MCF 10A (cell line): ENCODE results near the gene SUN2. TPM values are rescaled to one million over a fixed set of nuclear protein-coding genes. Genes with fewer than 3 reads are reported as not detected.

ENCODE experiments used
- BruUV-seq: library from RNA; stranded (reverse); fragments of 400-500 nt; replicated peaks from 2 replicates; lab custom pipeline; 2021; lab: Mats Ljungman, UMichigan
- CTCF ChIA-PET: fragments of 300-600 bp; sonication (Branson Sonifier 250); formaldehyde crosslinking; extraction: SDS; loops from one replicate; lab custom pipeline; 2021; ENCODE audit warnings: antibody characterized with exemption, inconsistent platforms; lab: Yijun Ruan, JAX
- POLR2A ChIA-PET: fragments of 300-600, 350-650 bp; sonication (Branson Sonifier 250); formaldehyde crosslinking; extraction: SDS; loops from one replicate; lab custom pipeline; 2020; ENCODE audit warnings: antibody characterized with exemption, inconsistent platforms; lab: Yijun Ruan, JAX
- DNase-seq: peaks from one replicate; pipeline ENCODE4 v3.0.0-alpha.2; 2018; ENCODE audit not compliant: unreplicated experiment
- H3K27ac Mint-ChIP-seq: one replicate; pipeline ENCODE4 v1.8.0; 2022; ENCODE audit warnings: mild to moderate bottlenecking, low read depth, mixed read lengths; ENCODE audit not compliant: unreplicated experiment
- H3K27me3 Mint-ChIP-seq: one replicate; pipeline ENCODE4 v1.8.0; 2022; ENCODE audit warnings: mixed read lengths; ENCODE audit not compliant: insufficient read depth, unreplicated experiment
- H3K36me3 Mint-ChIP-seq: one replicate; pipeline ENCODE4 v1.8.0; 2022; ENCODE audit warnings: mild to moderate bottlenecking, moderate library complexity, mixed read lengths; ENCODE audit not compliant: insufficient read depth, unreplicated experiment
- H3K4me1 Mint-ChIP-seq: one replicate; pipeline ENCODE4 v1.8.0; 2022; ENCODE audit warnings: mixed read lengths; ENCODE audit not compliant: insufficient read depth, unreplicated experiment
- H3K4me3 Mint-ChIP-seq: one replicate; pipeline ENCODE4 v1.8.0; 2022; ENCODE audit warnings: mild to moderate bottlenecking, moderate library complexity, mixed read lengths; ENCODE audit not compliant: unreplicated experiment
- H3K9me3 Mint-ChIP-seq: one replicate; pipeline ENCODE4 v1.8.0; 2022; ENCODE audit warnings: mixed read lengths; ENCODE audit not compliant: unreplicated experiment
- intact Hi-C: fragments of 100-400 bp; cut with micrococcal nuclease; formaldehyde crosslinking; loops from 2 replicates; pipeline ENCODE4 v1.14.1; 2022
- total RNA-seq: library from RNA; stranded (reverse); gene quantifications from 2 replicates; pipeline ENCODE4 v1.2.3, GENCODE V29; 2022
- TF ChIP-seq, protein P1 (sequence below): fragments of 200-600 bp; IDR thresholded peaks from one replicate; pipeline ENCODE4 v1.8.0; 2022; ENCODE audit warnings: antibody characterized with exemption, mild to moderate bottlenecking; ENCODE audit not compliant: unreplicated experiment

Gene SUN2
- total RNA-seq, 1 experiment from 2014 or later: 66.8 TPM

DNA sequence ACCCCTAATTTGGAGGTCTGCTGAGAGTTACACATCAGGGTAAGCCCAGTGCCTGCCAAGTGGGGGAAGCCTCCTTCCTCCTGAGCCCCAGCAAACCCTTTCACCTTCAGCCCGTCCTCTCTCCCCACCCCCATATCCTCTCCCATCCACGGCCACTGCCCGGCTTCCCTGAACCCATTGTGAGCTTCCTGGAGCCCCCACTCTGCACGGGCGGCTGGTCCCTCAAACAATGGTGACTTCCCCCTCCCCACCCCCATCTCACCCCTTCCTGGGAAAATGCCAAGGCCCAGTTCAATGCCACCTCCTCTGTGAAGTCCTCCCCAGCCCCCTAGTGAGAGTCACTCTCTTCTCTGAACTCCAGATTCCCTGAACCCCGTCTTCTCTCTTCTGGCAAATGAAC, 20.3 kb upstream of the SUN2 start:
- DNase-seq: no peak
- intact Hi-C loops: no loop called here
- H3K27ac Mint-ChIP-seq: no peak overlapping the region
- peaks cover 5% of the 10 kb centered on the region for H3K4me1 Mint-ChIP-seq
- TF ChIP-seq, protein P1, sequence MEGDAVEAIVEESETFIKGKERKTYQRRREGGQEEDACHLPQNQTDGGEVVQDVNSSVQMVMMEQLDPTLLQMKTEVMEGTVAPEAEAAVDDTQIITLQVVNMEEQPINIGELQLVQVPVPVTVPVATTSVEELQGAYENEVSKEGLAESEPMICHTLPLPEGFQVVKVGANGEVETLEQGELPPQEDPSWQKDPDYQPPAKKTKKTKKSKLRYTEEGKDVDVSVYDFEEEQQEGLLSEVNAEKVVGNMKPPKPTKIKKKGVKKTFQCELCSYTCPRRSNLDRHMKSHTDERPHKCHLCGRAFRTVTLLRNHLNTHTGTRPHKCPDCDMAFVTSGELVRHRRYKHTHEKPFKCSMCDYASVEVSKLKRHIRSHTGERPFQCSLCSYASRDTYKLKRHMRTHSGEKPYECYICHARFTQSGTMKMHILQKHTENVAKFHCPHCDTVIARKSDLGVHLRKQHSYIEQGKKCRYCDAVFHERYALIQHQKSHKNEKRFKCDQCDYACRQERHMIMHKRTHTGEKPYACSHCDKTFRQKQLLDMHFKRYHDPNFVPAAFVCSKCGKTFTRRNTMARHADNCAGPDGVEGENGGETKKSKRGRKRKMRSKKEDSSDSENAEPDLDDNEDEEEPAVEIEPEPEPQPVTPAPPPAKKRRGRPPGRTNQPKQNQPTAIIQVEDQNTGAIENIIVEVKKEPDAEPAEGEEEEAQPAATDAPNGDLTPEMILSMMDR: no peak
- H3K9me3 Mint-ChIP-seq: no peaks in the 10 kb centered on the region
- H3K27me3 Mint-ChIP-seq: no peaks in the 10 kb centered on the region
- no peak overlapping the region for H3K4me3 Mint-ChIP-seq
- POLR2A ChIA-PET: no interaction called here
- H3K36me3 Mint-ChIP-seq: peaks cover 7% of the 10 kb centered on the region
- CTCF ChIA-PET: interaction anchor here (1.9 kb wide), 1 partner anchor 94 kb away, joined by 6 read pairs; no protein-coding TSS in a partner anchor
- no TSS peak for BruUV-seq

DNA sequence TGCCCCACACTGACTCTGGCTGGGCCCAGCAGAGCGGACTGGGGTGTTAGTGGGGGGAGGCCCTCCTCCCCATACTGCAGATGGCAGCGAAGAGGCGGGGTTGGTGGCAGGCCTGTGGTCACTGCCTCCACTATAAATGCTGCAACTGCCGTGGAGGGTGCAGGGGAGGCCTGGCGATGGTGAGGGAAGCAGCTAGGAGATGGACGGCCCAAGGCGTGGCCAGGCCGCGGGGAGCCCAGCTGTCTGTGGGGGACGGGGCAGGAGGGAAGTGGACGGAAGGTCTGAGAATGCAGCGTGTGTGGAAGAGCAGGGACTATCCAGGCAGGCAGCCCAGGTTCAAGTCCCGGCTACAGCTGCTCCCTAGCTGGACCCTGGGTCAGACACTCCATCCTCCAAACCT, 19.9 kb upstream of the SUN2 start:
- TF ChIP-seq, protein P1: no peak
- H3K9me3 Mint-ChIP-seq: no peaks in the 10 kb centered on the region
- peaks cover 5% of the 10 kb centered on the region for H3K4me1 Mint-ChIP-seq
- BruUV-seq: no TSS peak
- no peak overlapping the region for H3K27ac Mint-ChIP-seq
- no peaks in the 10 kb centered on the region for H3K27me3 Mint-ChIP-seq
- peaks cover 7% of the 10 kb centered on the region for H3K36me3 Mint-ChIP-seq
- H3K4me3 Mint-ChIP-seq: no peak overlapping the region
- no peak for DNase-seq
- ChIA-PET CTCF (interaction anchor here (0.7 to 1.9 kb wide), 2 partner anchors 93 to 94 kb away, joined by 3 to 6 read pairs; no protein-coding TSS in a partner anchor), POLR2A (no interaction called here)
- intact Hi-C loops: no loop called here

- no peak overlapping the region for H3K4me3 Mint-ChIP-seq
- TF ChIP-seq, protein P1: no peak
- H3K36me3 Mint-ChIP-seq: peaks cover 4% of the 10 kb centered on the region
- intact Hi-C loops: no loop called here
- H3K27me3 Mint-ChIP-seq: no peaks in the 10 kb centered on the region
- DNase-seq: no peak
- H3K9me3 Mint-ChIP-seq: no peaks in the 10 kb centered on the region
- CTCF ChIA-PET: interaction anchor here (0.7 to 1.9 kb wide), 2 partner anchors 92 to 95 kb away, joined by 3 to 6 read pairs; no protein-coding TSS in a partner anchor
- BruUV-seq: no TSS peak
- POLR2A ChIA-PET: no interaction called here
- peaks cover 5% of the 10 kb centered on the region for H3K4me1 Mint-ChIP-seq
- no peak overlapping the region for H3K27ac Mint-ChIP-seq
These were observed 18.8 kb upstream of the SUN2 start for GRCh38 chr22:38774496-38775166.

DNA sequence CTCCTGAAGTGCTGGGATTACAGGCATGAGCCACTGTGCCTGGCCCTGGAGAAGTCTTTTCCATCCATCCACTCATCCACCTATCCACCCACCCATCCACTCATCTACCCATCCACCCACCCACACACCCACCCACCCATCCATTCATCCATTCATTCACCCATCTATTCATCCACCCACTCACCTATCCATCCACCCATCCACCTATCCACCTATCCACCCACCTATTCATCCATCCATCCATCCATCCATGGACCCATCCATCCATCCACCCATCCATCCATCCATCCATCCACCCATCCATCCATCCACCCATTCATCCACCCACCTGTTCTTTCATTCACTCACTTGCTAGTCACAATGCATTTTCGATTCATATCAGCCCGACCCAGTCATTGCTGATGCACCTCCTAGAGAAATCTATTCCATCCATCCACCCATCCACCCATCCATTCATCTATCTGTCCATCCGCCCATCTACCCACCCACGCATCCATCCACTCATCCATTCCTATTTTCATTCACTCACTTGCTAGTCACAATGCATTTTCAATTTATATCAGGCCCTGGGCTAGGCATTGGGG, 17.7 kb upstream of the SUN2 start:
- TF ChIP-seq, protein P1: no peak
- Mint-ChIP-seq H3K4me3 (no peak overlapping the region), H3K9me3 (no peaks in the 10 kb centered on the region), H3K27ac (no peak overlapping the region), H3K36me3 (no peaks in the 10 kb centered on the region), H3K4me1 (peaks cover 5% of the 10 kb centered on the region), H3K27me3 (no peaks in the 10 kb centered on the region)
- CTCF ChIA-PET: no interaction called here
- POLR2A ChIA-PET: interaction anchor here (0.7 kb wide), 1 partner anchor 50 kb away, joined by 3 read pairs; no protein-coding TSS in a partner anchor
- BruUV-seq: no TSS peak
- no peak for DNase-seq
- intact Hi-C loops: no loop called here
